BLaER1 (cell line): ENCODE results near the gene GIGYF1.

ENCODE experiments used
- H3K27ac ChIP-seq: shearing (Covaris generic); formaldehyde crosslinking; 2 replicates; pipeline ENCODE4 v1.8.1; 2022
- H3K27me3 ChIP-seq: shearing (Covaris generic); formaldehyde crosslinking; 2 replicates; pipeline ENCODE4 v1.8.1; 2022
- H3K36me3 ChIP-seq: shearing (Covaris generic); formaldehyde crosslinking; 2 replicates; pipeline ENCODE4 v1.8.1; 2022
- H3K4me1 ChIP-seq: shearing (Covaris generic); formaldehyde crosslinking; 2 replicates; pipeline ENCODE4 v1.8.1; 2022
- H3K4me2 ChIP-seq: shearing (Covaris generic); formaldehyde crosslinking; 2 replicates; pipeline ENCODE4 v1.8.1; 2022
- H3K4me3 ChIP-seq: shearing (Covaris generic); formaldehyde crosslinking; 2 replicates; pipeline ENCODE4 v1.8.1; 2022
- H3K9ac ChIP-seq: shearing (Covaris generic); formaldehyde crosslinking; 2 replicates; pipeline ENCODE4 v1.8.1; 2022
- H3K9me3 ChIP-seq: shearing (Covaris generic); formaldehyde crosslinking; 2 replicates; pipeline ENCODE4 v1.8.1; 2022
- H4K20me1 ChIP-seq: shearing (Covaris generic); formaldehyde crosslinking; 2 replicates; pipeline ENCODE4 v1.8.1; 2022
- Cebpa-rat ChIP-seq: shearing (Covaris generic); IDR thresholded peaks from 2 replicates; pipeline ENCODE4 v1.8.1; 2022

Gene GIGYF1

DNA sequence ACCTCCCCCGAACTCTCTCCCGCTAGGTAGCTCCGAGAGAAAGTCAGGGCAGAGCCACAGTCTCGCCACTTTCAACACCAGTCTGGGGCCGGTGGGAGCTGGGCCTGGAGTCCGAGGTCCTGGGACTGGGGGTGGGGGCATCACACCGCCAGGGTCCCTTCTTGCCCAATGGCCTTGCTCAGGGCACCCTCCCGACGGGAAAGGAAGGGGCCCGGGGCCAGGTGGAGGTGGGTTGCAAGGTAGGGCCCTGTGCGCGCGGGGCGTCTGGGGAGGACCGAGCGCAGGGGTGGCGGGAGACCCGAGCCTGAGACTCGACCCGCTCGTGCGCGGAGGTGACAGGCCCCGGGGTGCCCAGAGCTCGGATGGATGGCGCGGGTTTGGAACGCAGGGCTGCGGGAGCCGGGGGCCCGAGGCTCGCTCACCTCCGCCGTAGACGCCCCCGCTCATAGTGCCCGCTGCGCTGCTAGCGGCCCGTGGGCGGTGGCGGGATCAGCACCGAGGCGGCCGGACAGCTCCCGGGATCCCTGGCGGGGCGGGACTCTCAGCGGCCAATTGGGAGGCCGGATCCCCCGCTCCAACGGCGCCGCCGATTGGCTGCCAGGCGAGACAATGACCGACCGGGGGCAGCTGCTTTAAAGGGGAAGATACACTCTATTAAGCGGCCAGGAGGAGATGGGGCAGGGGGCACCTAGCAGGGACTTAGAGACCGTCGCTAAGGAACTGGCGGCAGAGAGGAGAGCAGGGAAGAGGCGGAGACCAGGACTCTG is 38.0 kb downstream of the GIGYF1 start, which contains the start of gene ACTL6B:
TSS of gene ACTL6B (minus strand) at position 541 of the 767 bp plus-strand sequence. CDS start at position 447, 94 bp downstream.
- H4K20me1 ChIP-seq = no peaks in the 10 kb centered on the region
- no peak within 1 kb of the TSS for H3K4me3 ChIP-seq
- H3K27ac ChIP-seq = no peak within 1 kb of the TSS
- H3K4me1 ChIP-seq = no peaks in the 10 kb centered on the region
- H3K36me3 ChIP-seq = no peaks in the 10 kb centered on the region
- TF ChIP-seq Cebpa-rat = no peak
- no peak within 1 kb of the TSS for H3K4me2 ChIP-seq
- H3K9me3 ChIP-seq = 0 out of 2 replicates have a peak, but pooled peaks cover 5% of the 10 kb centered on the region
- H3K9ac ChIP-seq = no peak within 1 kb of the TSS
- H3K27me3 ChIP-seq = peaks cover 21% of the 10 kb centered on the region

DNA sequence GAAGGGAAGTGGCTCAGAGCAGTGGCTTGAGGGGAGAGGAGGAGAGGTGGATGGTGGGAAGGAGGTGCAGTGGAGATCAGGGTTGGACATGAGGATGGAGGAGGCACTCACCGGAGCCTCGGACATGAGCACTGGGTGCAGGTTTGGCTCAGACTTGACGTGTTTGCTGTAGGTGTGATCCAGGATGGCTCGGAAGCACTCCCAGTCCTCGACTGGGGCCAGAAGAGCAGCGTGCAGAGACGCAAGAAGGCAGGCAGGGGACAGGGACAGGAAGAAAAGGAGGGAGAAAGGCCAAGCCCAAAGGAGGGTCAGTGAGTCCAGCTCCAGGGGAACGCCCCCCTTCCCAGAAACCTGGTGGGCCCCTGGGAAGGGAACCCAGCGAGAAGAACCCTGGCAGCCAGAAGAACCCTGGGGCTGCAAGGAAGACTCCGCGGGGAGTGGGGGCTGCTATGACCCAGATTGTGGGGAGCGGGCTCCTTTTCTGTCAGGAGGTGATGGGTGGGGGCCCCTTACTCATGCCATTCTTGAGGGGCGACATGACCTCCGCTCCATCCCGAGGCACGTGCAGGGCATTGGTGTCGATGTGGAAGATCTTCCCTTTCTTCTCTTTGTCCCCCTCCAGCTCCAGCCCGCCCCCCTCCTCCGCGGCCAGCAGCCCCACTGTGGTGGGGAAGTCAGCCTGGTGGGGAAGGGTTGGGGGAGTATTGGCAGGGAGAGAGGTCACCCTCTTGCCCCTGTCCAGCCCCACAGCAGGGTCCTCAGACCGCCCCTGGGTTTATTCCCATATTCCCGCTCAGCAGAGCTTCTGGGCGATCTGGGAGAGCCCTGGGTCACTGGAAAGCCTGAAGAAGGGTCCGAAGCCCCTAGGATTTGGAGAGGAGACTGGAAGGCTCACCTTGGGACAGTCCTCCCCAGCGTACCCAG is 38.9 kb downstream of the GIGYF1 start:
- Histone ChIP-seq H4K20me1 (no peaks in the 10 kb centered on the region), H3K36me3 (no peaks in the 10 kb centered on the region), H3K4me3 (no peak overlapping the region), H3K4me2 (no peak overlapping the region), H3K4me1 (no peaks in the 10 kb centered on the region), H3K27ac (no peak overlapping the region), H3K9me3 (0 out of 2 replicates have a peak, but pooled peaks cover 5% of the 10 kb centered on the region), H3K9ac (no peak overlapping the region), H3K27me3 (peaks cover 21% of the 10 kb centered on the region)
- TF ChIP-seq Cebpa-rat = no peak

DNA sequence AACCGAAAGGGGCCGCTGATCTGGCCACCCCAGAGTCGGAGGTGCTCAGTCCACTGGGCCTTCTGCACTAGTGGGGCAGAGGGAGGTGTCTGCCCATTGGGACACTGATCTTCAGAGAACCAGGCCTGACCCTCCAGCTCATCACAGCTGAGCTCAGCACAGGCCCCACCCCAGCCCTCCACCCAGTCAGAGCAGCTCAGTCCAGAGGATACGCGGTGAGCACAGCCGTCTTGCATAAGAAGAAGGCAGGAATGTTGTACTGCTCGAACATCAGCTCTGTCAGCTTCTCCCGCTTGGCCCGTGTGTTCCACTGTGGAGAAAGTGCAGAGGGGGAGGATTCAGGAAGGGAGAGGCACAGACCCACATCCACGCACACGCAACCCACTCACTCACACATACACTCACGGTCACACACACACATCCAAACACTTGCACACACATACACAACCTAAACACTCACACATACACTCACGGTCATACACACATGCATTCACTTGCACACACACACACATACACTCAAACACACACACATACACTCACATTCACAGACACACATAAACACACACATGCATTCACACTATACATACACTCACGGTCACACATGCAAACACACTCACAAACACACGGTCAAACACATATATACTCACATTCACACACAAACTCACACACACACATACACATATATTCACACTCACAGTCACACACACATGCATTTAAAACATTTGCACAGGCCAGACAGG is 44.1 kb downstream of the GIGYF1 start:
- TF ChIP-seq Cebpa-rat = no peak
- no peaks in the 10 kb centered on the region for H4K20me1 ChIP-seq

DNA sequence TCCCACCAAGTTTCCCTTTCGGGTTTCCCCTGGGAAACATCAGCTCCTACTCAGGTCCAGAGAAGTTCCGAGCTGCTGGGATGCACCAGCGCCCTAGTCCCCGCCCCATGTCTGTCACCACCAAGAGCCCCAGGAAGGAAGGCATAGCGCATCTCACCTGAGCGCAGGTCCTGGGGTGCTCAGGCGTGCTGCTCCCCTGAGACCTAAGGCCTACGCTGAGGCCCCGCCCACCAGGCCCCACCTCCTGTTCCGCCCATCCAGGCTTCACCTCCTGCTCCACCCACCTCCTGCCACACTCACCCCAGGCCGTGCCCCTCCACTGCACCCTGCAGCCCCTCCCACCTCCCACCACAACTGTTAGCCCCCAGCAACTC is 51.5 kb downstream of the GIGYF1 start:
- H3K9me3 ChIP-seq = no peaks in the 10 kb centered on the region
- no peaks in the 10 kb centered on the region for H3K36me3 ChIP-seq
- TF ChIP-seq Cebpa-rat = no peak
- H3K27me3 ChIP-seq = no peaks in the 10 kb centered on the region
- H3K4me2 ChIP-seq = peak overlapping the region; percentile 75
- H3K9ac ChIP-seq = no peak overlapping the region
- H3K27ac ChIP-seq = no peak overlapping the region
- no peaks in the 10 kb centered on the region for H4K20me1 ChIP-seq
- no peak overlapping the region for H3K4me3 ChIP-seq
- H3K4me1 ChIP-seq = peaks cover 14% of the 10 kb centered on the region

More for the DNA sequence above, 44.1 kb downstream of the GIGYF1 start:
- H3K36me3 ChIP-seq = no peaks in the 10 kb centered on the region
- H3K27ac ChIP-seq = no peak overlapping the region
- H3K4me1 ChIP-seq = no peaks in the 10 kb centered on the region
- peaks cover 5% of the 10 kb centered on the region for H3K27me3 ChIP-seq
- H3K9me3 ChIP-seq = no peaks in the 10 kb centered on the region
- H3K9ac ChIP-seq = no peak overlapping the region
- H3K4me2 ChIP-seq = no peak overlapping the region
- no peak overlapping the region for H3K4me3 ChIP-seq

DNA sequence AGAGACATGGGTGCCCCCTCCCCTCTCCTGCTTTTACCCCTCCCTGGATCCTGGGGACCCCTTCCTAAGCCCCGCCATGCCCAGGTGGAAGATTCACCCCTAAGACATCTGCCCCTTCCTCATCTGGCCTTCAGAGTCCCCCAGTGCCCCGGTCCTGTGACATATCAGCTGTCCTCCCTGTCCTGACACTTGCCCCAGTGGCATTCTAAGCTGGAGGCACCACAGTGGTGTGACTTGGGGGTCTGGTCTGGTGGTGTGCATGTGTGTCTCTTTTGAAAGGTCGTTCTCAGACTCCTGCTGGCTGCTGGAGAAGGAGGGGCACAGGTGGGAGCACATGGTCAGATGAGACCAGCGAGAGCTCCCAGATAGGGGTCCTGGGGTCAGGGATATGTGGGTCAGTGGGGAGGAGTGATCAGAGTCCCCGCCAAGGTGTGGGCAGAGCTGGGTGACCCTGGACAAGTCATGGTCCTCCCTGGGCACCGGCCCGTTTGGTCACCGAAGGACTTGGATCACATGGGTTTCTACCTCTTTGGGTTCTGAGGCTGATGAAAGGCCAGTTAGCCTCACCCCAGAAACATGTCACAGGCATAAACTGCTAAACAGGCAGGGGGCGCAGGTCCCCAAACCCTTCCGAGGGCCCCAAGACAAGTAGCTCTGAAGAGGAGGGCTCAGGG is 52.1 kb downstream of the GIGYF1 start:
- no peaks in the 10 kb centered on the region for H3K9me3 ChIP-seq
- H3K4me3 ChIP-seq = no peak overlapping the region
- no peak overlapping the region for H3K9ac ChIP-seq
- no peaks in the 10 kb centered on the region for H3K27me3 ChIP-seq
- no peaks in the 10 kb centered on the region for H4K20me1 ChIP-seq
- peak overlapping the region; percentile 75 for H3K4me2 ChIP-seq
- no peaks in the 10 kb centered on the region for H3K36me3 ChIP-seq
- H3K27ac ChIP-seq = no peak overlapping the region
- H3K4me1 ChIP-seq = peaks cover 14% of the 10 kb centered on the region
- no peak for TF ChIP-seq Cebpa-rat

DNA sequence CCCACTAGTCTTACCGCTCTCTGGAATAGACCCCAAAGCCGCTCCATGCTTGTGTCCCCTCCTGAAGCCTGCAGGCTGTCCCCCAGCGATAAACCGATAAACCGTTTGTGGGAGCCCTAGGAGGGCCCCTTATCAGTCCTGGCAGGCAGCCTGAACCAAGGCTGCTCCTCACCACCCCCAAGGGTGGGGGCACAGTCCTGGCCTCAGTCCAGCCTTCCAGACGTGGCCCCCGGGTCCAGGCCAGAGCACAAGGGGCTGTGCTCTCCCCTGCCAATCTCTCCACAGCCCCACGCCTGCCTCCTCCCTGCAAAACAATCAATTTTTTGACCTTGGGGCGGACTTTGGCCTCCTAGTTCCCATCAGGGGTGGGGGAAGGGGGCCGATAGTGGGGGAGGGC is 52.6 kb downstream of the GIGYF1 start, which contains the start of gene TFR2:
TSS of gene TFR2 (minus strand) at position 90 of the 397 bp plus-strand sequence. CDS start at position 47, 43 bp downstream.
- TF ChIP-seq Cebpa-rat = no peak
- H3K4me3 ChIP-seq = no peak within 1 kb of the TSS
- no peak within 1 kb of the TSS for H3K9ac ChIP-seq
- no peak within 1 kb of the TSS for H3K27ac ChIP-seq
- peaks cover 14% of the 10 kb centered on the region for H3K4me1 ChIP-seq
- no peaks in the 10 kb centered on the region for H3K27me3 ChIP-seq
- no peaks in the 10 kb centered on the region for H4K20me1 ChIP-seq
- H3K9me3 ChIP-seq = no peaks in the 10 kb centered on the region
- no peaks in the 10 kb centered on the region for H3K36me3 ChIP-seq
- H3K4me2 ChIP-seq = peak within 1 kb of the TSS; percentile 75

DNA sequence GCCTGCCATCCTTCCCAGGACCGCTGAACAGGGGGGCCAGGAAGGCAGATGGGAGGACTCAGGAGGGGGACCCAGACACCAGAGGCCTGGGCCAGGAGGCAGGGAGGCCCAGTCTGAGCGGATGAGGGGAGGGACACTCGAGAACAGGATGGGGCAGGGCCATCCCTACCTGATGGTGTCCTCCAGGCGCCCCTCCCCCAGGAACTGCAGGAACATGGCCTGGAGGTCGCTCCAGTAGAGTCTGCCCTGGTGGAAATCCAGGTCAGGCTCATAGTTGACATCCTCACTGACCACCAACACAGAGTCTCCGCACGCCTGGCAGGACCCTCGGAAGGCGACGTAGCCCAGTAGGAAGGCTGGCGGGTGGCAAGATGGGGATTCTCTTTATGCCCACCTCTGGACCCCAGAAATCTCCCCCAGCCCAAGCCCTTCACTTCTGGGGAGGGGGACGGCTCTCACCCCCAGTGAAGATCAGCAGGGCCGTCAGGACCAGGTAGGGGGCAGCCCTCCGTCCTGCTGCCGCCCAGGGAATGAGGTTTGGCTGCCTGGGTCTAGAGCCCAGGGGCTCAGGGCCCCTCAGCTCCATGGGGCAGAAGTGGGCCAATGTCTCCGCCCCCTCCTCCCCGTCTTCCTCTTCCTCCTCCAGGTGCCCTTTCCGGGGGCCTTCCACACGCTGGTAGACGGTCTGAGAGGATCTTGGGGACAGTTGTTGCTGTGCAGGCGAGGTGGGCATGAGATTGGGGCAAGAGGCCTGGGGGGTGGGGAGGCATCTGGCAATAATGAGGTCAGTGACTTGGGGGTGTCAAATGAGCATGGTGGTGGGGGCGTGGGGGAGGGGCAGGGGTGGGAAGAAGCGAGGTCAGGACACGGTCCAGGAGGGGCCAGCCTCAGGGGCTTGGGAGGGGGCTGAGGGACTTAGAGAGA is 53.3 kb downstream of the GIGYF1 start:
- Histone ChIP-seq H3K4me1 (peaks cover 14% of the 10 kb centered on the region), H3K9ac (no peak overlapping the region), H3K9me3 (no peaks in the 10 kb centered on the region), H3K4me3 (no peak overlapping the region), H4K20me1 (no peaks in the 10 kb centered on the region), H3K27ac (no peak overlapping the region), H3K27me3 (no peaks in the 10 kb centered on the region), H3K36me3 (no peaks in the 10 kb centered on the region), H3K4me2 (no peak overlapping the region)
- TF ChIP-seq Cebpa-rat = no peak

DNA sequence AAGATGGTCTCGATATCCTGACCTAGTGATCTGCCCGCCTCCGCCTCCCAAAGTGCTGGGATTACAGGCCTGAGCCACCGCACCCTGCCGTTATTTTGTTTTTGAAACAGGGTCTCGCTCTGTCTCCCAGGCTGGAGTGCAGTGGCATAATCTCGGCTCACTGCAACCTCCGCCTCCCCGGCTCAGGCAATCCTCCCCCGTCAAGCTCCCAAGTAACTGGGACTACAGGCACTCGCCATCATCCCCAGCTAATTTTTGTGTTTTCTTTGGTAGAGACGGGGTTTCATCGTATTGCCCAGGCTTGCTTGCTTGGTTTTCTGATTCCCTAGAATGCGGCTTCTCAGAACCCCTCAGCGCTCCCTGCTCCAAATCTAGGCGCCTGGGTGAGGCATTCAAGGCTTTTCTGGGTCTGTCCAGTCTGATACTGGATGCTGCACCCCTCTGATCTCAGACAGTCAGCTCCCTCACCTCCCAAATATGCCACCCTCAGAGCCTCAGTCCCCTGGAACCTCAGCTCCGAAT is 54.0 kb downstream of the GIGYF1 start:
- Histone ChIP-seq H3K27ac (no peak overlapping the region), H3K4me1 (peaks cover 15% of the 10 kb centered on the region), H4K20me1 (no peaks in the 10 kb centered on the region), H3K9me3 (no peaks in the 10 kb centered on the region), H3K27me3 (no peaks in the 10 kb centered on the region), H3K36me3 (no peaks in the 10 kb centered on the region), H3K4me2 (no peak overlapping the region), H3K4me3 (no peak overlapping the region), H3K9ac (no peak overlapping the region)
- TF ChIP-seq Cebpa-rat = no peak
